Heart left ventricle (tissue), 13 donors: ENCODE results near the gene KRT38.
A peak's percentile ranks its signal among the peaks of the same experiment; 100 is the strongest.

Experiments
- CTCF ChIP-seq, 12 donors: fragments of 200-600 bp; sonication (generic) in 4 of 12; IDR thresholded peaks; one replicate each; pipeline versions ENCODE4 v1.5.0 to v1.8.0; 2018 to 2022; ENCODE audit warnings: antibody characterized with exemption in 12 of 12, mild to moderate bottlenecking in 5 of 12
- POLR2A ChIP-seq, 2 donors: fragments of 450-650 bp; IDR thresholded peaks; one replicate each; pipeline ENCODE4 v1.6.1; 2017; ENCODE audit warnings: antibody characterized with exemption in 2 of 2, mild to moderate bottlenecking in 2 of 2, moderate library complexity in 2 of 2
- donor health status: ischemic (EF 13 %, LVEDD 7.1; RV severe dilation, severe dysfunction).
- donor health status: DM: no; HTN: yes; CAD: no.
- donor health status: DM: no; HTN: no; CAD: no.
- donor health status: ischemic (EF 25% LVEDD 6.9; RV normal size, moderate dysfunction).
- donor health status: ischemic (EF 25% LVEDD 5.7; RV mildly dilated, moderate dysfunction).
- donor health status: ischemic (EF 35%, LVEDD 5.7; RV mildly dilated, moderate dysfunction).
- donor health status: nonischemic (EF 11% LVEDD 7.7; RV severe dilation, severe dysfunction).
- donor health status: DM: yes; HTN: yes; CAD: no.
- donor health status: PGD.
- donor health status: ischemic (EF 29% LVEDD 5.4; RV normal size, mild dysfunction).
- donor health status: nonischemic (EF 23%, LVEDD 6.1; RV moderate dilation, normal function).

DNA sequence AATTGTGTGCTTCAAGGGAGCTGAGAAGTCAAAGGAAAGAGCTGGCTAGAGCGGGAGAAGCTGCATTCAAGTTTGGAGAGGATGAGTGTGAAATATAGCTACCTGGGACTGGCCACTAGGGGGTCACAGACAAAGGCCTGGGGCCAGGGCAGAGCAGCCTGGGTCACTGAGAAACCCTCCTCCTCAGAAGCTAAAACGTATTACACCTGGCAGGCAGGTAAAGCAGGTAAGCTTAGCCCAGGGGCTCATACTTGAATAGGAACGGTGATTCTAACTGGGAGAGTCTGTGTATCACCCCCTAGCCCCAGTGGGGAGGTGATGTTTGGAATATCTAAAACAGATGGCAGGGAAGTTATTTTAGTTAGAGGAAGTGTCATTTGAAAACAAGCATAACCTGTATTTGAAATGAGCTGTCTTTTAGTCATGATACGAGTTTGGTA is 23.2 kb downstream of the KRT38 start:
- peak in 3 of 12 donors; percentile 5 to 8 (median 7) for TF ChIP-seq CTCF (IDR thresholded peaks at IDR 0.05)
- no peak for TF ChIP-seq POLR2A (IDR thresholded peaks at IDR 0.05)
